ENCODE results near the gene SNAPC4.

Gene SNAPC4

DNA sequence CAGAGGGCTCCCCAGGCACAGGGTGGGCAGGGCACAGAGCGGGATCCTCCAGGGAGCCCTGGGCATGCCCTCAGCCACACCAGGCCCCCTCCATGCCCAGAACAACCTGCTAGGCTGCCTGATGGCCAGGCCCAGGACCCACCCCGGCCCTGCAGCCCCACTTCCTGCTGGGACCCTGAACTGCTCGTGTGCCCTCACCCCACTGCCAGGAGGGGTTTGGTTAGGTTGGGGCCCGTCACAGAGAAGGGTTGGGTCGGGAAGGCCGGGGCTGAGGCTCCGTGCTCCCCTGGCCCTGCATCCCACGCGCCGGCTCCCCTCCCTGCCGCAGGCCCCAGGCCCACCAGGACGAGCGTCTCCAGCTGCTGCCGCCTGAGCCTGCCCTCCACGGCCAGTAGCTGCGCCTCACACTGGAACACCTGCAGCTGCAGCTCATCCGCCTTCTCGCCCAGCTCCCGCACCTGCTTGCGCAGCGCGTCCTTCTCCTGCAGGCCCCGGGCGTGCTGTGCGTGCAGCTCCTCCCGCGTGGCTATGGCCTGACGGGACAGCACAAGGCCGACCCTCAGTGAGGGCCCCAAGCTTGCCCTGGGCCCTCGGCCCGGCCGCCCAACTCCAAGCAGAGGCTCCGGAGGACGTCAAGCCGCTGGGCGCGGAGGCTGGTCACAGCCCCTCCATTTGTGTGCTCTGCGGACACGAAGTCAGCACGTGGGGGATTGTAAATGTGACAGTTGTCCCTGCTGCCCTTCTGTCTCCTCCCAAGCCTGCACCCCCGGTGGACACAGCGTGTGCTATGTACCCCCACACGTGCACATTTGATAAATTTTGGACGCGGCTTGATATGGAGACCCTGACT, 32.4 kb downstream of the SNAPC4 start:
- POLR2A ChIA-PET: interaction anchor here (0.7 to 1.3 kb wide), 2 partner anchors 11 to 15 kb away, joined by 3 to 4 read pairs; no protein-coding TSS in a partner anchor
- DNase-seq (ENCODE audit: low read depth, low spot score): no peak
- CTCF ChIA-PET: interaction anchor here (1.8 to 8.7 kb wide), 2 partner anchors 35 to 54 kb away, joined by 4 to 93 read pairs; no protein-coding TSS in a partner anchor
- H3K4me3 ChIP-seq (ENCODE audit: low read depth, low read length): no peak overlapping the region
- TF ChIP-seq, protein P1, sequence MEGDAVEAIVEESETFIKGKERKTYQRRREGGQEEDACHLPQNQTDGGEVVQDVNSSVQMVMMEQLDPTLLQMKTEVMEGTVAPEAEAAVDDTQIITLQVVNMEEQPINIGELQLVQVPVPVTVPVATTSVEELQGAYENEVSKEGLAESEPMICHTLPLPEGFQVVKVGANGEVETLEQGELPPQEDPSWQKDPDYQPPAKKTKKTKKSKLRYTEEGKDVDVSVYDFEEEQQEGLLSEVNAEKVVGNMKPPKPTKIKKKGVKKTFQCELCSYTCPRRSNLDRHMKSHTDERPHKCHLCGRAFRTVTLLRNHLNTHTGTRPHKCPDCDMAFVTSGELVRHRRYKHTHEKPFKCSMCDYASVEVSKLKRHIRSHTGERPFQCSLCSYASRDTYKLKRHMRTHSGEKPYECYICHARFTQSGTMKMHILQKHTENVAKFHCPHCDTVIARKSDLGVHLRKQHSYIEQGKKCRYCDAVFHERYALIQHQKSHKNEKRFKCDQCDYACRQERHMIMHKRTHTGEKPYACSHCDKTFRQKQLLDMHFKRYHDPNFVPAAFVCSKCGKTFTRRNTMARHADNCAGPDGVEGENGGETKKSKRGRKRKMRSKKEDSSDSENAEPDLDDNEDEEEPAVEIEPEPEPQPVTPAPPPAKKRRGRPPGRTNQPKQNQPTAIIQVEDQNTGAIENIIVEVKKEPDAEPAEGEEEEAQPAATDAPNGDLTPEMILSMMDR (IDR thresholded peaks at IDR 0.05; ENCODE audit: insufficient read depth, low read length, missing control alignments): no peak

DNA sequence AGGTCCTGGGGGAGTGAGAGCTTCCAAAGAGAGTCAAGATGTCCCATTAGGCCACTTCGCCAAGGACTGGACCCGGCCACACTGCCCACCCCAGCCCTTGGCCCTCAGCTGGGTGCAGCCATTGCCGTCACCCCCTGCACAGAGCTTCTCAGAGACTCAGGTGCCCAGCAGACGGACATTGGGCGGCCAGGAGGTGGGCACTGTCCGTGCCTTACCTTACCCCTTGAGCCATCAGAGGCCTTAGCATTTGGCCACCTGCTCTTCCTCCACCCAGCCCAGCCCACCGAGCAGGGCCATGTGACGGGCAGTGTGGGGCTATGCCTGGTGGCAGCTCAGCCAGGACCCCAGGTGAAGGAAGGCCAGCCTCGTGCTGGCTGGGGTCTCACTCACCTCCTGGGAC, 33.1 kb downstream of the SNAPC4 start:
- no peak overlapping the region for H3K4me3 ChIP-seq (ENCODE audit: low read depth, low read length)
- ChIA-PET CTCF (interaction anchor here (1.4 to 8.7 kb wide), 4 partner anchors 32 to 53 kb away, joined by 3 to 93 read pairs (median 29); partner anchors contain the start of genes ENTR1, PMPCA and SNAPC4), POLR2A (interaction anchor here (0.7 to 1.3 kb wide), 2 partner anchors 10 to 14 kb away, joined by 3 to 4 read pairs; no protein-coding TSS in a partner anchor)
- no peak for DNase-seq (ENCODE audit: low read depth, low spot score)
- TF ChIP-seq, protein P1 (IDR thresholded peaks at IDR 0.05; ENCODE audit: insufficient read depth, low read length, missing control alignments): no peak

DNA sequence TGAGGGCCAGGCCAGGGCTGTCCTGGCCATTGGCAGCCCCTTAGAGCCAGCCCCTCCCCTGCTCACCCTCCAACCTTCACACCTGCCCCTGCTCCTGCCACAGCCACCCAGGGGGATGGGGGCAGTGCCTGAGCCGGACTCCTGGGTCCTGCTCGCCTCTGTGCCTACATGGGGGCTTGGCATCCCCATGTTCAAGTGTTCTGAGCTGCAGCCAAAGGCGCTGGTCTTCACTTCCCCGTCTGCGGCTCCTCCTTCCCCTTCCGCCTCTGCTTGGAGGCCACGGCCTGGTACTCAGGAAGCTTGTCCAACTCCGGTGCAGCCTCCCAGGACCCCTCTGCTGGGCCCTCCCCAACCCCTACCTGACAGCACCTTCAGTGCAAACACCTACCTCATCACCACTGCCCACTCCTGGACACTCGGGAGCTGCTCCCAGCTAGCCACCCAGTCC, 34.2 kb downstream of the SNAPC4 start:
- no peak overlapping the region for H3K4me3 ChIP-seq (ENCODE audit: low read depth, low read length)
- TF ChIP-seq, protein P1 (IDR thresholded peaks at IDR 0.05; ENCODE audit: insufficient read depth, low read length, missing control alignments): no peak
- ChIA-PET POLR2A (interaction anchor here (0.9 to 1.4 kb wide), 2 partner anchors 8 to 23 kb away, joined by 3 to 4 read pairs; partner anchors contain the start of gene CARD9), CTCF (interaction anchor here (1.4 to 8.7 kb wide), 6 partner anchors 8 to 52 kb away, joined by 3 to 93 read pairs (median 43); partner anchors contain the start of genes CARD9, ENTR1, PMPCA and SNAPC4)
- no peak for DNase-seq (ENCODE audit: low read depth, low spot score)

DNA sequence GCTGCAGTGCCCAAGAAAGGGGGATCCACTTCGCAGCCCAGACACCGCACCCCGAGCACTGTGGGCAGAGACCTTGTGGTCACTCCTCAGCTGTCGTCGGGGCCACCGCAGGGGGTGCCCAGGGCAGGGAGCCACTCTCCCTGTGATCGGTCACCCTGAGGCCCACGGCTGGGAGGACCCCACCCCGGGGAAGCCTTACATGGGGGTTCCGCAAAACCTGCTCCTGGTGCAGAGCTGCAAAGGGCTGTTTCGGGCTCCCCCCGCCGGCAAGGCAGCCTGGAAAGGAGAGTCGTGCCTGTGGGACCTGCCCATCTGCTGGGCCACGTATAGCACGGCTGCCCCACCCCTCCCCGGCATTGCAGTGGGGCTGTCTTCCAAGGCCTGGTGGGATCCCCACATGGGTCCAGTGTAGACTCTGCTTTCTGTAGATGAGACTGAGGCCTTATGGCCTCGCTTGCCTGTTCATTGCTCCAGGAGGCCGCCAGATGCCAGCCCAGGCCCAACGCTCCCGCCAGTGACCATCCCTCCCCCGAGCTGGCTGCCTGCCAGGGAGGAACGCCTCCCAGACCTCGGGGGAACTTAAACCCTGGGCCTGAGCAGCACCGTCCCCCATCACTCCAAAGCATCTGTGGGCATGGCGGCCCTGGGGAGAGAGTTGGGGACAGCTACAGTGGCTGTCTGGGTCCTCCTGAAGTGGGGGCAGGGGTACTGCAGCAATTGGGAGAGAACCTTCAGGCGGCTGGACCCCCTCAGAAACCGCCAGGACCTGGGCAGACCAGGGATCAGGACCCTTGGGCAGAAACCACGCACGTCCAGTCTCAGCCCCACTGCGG, 34.8 kb downstream of the SNAPC4 start:
- DNase-seq (ENCODE audit: low read depth, low spot score): no peak
- POLR2A ChIA-PET: interaction anchor here (0.9 to 1.4 kb wide), 2 partner anchors 9 to 24 kb away, joined by 3 to 4 read pairs; partner anchors contain the start of gene CARD9
- CTCF ChIA-PET: interaction anchor here (0.8 to 8.7 kb wide), 11 partner anchors 9 to 52 kb away, joined by 3 to 93 read pairs (median 9); partner anchors contain the start of genes CARD9, ENTR1, PMPCA and SNAPC4
- no peak overlapping the region for H3K4me3 ChIP-seq (ENCODE audit: low read depth, low read length)
- TF ChIP-seq, protein P1 (IDR thresholded peaks at IDR 0.05; ENCODE audit: insufficient read depth, low read length, missing control alignments): no peak

DNA sequence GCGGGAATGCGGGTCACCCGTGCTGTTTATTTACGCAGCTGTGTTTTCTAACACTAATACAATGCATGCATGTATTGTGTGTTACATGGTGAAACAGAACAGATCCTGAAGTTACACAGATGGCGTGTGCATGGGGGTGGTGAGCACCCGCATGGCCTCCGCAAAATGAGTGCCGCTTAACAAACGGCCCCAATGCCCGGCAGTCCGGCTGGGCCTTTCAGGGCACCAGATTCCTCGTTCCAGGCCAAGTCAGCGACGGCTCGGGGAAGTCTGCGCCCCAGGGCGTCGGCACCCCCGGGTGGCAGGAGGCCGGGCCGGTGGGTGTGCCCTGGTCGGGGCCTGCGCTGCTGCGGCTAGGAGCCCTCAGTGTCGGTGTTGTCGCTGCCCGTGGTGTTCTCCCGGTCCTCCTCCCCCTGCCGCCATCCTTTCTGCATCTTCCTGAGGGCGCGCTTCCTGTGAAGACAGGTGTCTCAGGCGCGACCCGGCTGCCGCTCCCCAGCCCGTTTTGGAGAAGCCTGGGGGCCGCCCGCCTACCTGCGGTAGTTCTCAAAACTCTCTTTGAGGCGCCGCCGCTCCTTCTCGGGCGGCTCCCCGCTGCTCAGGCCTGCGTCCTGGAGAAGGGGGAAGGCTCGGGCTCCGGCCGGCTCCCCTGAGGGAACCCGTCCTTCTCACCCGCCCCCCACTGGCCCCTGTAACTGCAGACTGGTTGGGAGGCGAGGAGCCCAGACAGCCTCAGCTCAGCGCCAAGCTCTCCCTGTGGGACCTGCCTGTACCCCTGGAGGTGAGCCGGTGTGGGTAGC, 35.8 kb downstream of the SNAPC4 start:
- CTCF ChIA-PET: interaction anchor here (0.6 to 8.7 kb wide), 22 partner anchors 10 to 51 kb away, joined by 3 to 93 read pairs (median 6); partner anchors contain the start of genes CARD9, ENTR1, GPSM1 and PMPCA
- TF ChIP-seq, protein P1 (IDR thresholded peaks at IDR 0.05; ENCODE audit: insufficient read depth, low read length, missing control alignments): no peak
- DNase-seq (ENCODE audit: low read depth, low spot score): no peak
- POLR2A ChIA-PET: interaction anchor here (0.9 to 2.6 kb wide), 5 partner anchors 9 to 38 kb away, joined by 3 to 15 read pairs (median 7); no protein-coding TSS in a partner anchor
- peak overlapping the region; percentile 39 for H3K4me3 ChIP-seq (ENCODE audit: low read depth, low read length)
